Measurements from ENCODE around the gene SUPT20HL2. TPM values are rescaled to one million over a fixed set of nuclear protein-coding genes. Genes with fewer than 3 reads are reported as not detected.
A peak's percentile ranks its signal among the peaks of the same experiment; 100 is the strongest.
"Not testable (repeated sequence)": the region's sequence is repeated elsewhere in the genome, so short reads cannot be mapped to it uniquely, and the experiment has no call there.

SUPT20HL2 gene
- total RNA-seq = not detected in 2 replicates

GRCh38 chrX:24314019-24314635 lies at the start of gene SUPT20HL2:
SUPT20HL2 (minus strand) TSS chrX:24314069; CDS start chrX:24313315, 754 bp downstream.
- DNase-seq (ENCODE audit: extremely low read depth, low read depth, low spot score) = no peak

GRCh38 chrX:24362089-24362745 lies 48.3 kb upstream of the SUPT20HL2 start:
- DNase-seq (ENCODE audit: extremely low read depth, low read depth, low spot score) = not testable (repeated sequence)

- no peak for DNase-seq (ENCODE audit: extremely low read depth, low read depth, low spot score)
These were observed 46.4 kb upstream of the SUPT20HL2 start, which contains the start of gene SUPT20HL1 for GRCh38 chrX:24360272-24360671. SUPT20HL1 (plus strand) TSS chrX:24360639; CDS start chrX:24362761, 2,122 bp downstream.

GRCh38 chrX:24357106-24357505 lies 43.2 kb upstream of the SUPT20HL2 start:
- peak; percentile 52 for DNase-seq (ENCODE audit: extremely low read depth, low read depth, low spot score)

- no peak for DNase-seq (ENCODE audit: extremely low read depth, low read depth, low spot score)
These were observed 41.2 kb upstream of the SUPT20HL2 start for GRCh38 chrX:24355095-24355494.

- DNase-seq (ENCODE audit: extremely low read depth, low read depth, low spot score) = no peak
These were observed 36.3 kb upstream of the SUPT20HL2 start for GRCh38 chrX:24350217-24350616.

DNA sequence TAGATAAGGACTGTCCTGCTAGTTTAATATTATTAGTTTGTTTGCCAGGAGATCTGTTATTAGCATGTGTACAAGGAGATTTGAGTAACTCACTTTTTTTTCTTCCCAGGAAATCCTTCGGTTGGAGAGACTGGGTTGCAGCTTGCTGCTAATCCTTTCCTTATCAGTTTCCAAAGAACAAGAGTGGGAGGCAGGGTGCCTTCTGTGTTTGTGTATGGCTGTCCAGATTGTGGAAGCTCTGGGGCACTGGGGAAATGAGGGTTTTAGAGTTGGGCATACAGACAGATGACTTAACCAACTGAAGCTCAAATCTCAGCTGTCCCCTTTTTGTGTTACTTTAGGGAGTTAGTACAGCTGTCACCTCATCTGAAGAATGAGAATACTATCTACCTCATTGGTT lies 34.0 kb upstream of the SUPT20HL2 start:
- no peak for DNase-seq (ENCODE audit: extremely low read depth, low read depth, low spot score)

DNA sequence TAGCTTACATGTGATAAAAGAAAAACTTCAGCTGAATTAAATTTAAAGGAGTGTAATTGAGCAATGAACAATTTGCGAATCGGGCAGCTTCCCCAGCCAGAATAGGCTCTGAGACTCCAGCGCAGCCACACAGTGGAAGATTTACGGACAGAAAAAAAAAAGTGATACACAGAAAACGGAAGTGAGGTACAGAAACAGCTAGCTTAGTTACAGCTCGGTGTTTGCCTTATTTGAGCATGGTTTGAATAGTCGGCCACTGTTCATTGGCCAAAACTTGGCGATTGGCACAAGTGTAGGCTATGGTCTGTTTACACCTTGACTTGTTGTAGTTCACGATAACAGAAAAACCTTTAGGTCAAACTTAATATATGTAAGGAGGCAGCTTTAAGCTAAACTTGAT lies 29.9 kb upstream of the SUPT20HL2 start:
- DNase-seq (ENCODE audit: extremely low read depth, low read depth, low spot score) = no peak

GRCh38 chrX:24341795-24342194 lies 27.9 kb upstream of the SUPT20HL2 start:
- no peak for DNase-seq (ENCODE audit: extremely low read depth, low read depth, low spot score)

- DNase-seq (ENCODE audit: extremely low read depth, low read depth, low spot score) = no peak
These were observed 26.6 kb upstream of the SUPT20HL2 start for GRCh38 chrX:24340501-24340900.

DNA sequence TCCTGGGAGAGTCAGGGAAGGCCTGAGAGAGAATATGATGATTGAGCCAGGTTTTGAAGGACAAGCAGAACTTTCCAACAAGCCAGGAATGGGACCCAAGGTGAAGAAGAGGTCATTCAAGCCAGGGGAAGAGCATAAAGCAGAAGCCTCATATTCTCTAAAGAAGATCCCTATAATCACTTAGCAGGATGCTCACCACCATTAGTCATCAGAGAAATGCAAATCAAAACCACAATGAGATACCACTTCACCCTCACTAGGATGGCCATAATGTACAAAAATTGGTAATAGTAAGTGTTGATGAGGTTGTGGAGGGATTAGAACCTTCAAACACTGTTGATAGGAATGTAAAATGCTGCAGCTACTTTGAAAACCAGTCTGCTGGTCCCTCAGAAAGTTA lies 26.0 kb upstream of the SUPT20HL2 start:
- no peak for DNase-seq (ENCODE audit: extremely low read depth, low read depth, low spot score)

DNA sequence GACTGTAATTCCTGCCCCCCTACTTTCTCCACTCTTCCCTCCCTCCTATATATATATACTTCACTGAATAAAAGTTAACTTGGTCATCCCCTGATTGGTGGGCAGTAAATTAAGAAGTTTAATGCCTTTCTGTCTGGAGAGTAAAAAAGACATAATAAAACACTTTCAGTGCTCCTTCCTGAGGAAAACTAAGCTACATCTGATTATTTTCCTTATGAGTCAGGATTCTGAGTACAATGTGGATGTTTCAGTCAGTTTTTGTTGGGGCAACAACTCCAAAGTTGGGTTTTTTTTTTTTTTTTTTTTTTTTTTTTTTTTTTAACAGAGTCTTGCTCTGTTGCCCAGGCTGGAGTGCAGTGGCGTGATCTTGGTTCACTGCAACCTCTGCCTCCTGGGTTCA lies 22.0 kb upstream of the SUPT20HL2 start:
- DNase-seq (ENCODE audit: extremely low read depth, low read depth, low spot score) = no peak

DNA sequence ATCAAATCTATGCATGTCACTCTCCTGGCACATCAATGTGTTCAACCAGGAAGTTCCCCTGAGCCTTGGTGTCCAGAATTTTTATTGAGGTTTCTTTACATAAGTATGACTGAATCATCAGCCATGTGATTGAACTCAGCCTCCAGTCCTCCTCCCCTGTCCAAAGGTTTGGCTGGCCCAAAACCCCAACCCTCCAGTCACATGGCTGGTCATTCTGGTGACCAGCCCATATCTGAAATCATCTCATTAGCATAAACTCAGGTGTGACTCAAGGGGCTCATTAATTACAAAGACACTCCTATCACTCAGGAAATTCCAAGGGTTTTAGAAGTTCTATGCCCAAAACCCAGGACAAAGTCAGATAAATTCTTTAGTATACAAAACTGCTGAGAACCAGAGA lies 20.6 kb upstream of the SUPT20HL2 start:
- no peak for DNase-seq (ENCODE audit: extremely low read depth, low read depth, low spot score)

- DNase-seq (ENCODE audit: extremely low read depth, low read depth, low spot score) = no peak
These were observed 19.5 kb upstream of the SUPT20HL2 start for GRCh38 chrX:24333371-24333770.

DNA sequence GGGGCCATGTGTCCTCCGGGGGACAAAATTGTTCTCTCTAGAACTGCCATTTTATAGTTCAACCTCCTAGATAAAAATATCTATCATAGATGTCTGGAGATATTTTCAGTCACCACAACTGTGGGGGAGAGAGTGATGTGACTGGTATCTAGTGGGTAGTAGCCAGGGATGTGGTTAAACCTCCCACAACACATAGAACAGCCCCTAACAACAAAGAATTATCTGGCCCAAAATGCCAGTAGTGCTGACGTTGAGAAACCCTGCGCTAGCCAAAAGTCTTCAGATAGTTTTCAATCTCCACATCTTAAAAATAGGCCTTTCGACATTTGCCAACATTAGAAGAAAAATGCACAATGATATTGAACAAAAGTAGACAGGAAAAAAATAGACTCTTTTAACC lies 19.0 kb upstream of the SUPT20HL2 start:
- no peak for DNase-seq (ENCODE audit: extremely low read depth, low read depth, low spot score)

DNA sequence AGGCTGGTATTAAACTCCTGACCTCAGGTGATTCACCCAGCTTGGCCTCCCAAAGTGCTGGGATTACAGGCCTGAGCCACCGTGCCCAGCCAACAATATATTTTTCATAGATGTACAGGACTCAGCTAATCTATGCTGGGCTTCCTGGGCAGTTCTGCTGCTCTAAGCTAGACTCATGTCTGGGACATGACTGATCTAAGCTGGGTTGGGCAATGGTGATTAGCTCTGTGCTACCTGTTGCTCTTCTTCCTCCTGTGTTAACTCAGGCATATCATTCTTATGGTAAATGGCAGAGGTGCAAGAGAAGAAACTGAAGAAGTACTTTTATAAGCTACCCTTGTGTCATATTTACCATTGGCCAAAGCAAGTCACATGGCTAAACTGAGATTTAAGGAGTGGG lies 11.4 kb upstream of the SUPT20HL2 start:
- DNase-seq (ENCODE audit: extremely low read depth, low read depth, low spot score) = no peak

DNA sequence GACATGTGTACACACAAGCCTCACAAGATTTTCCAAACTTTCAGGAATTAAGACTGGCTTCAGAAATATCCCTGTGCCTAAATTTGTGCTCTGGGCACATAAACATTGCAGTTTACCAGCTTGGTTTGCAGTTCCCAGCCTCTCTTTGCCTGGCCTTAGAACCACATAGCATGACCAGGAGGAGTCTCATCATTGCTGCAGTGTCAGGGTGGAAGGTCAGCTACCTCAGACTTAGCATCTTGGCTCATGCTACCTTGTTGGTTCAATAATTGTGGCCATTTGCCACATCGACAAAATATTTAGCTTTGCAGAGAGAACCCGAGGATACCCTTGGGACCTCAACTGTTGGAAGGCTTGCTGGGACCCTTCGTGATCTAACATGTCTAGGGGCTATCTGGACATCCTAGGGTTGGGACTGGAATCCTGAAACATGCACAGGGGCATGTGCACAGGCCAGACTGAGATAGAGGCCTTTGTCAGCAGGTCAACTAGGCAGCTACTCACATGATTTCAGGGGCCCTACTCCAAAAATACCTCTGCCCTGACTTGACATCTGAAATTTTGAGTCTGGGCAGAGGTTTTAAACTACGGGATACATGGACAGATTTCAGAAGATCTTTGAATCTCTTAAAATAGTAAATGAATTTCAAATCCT lies 8.0 kb upstream of the SUPT20HL2 start:
- no peak for DNase-seq (ENCODE audit: extremely low read depth, low read depth, low spot score)

- DNase-seq (ENCODE audit: extremely low read depth, low read depth, low spot score) = no peak
These were observed 3.7 kb upstream of the SUPT20HL2 start for GRCh38 chrX:24317567-24317966.

DNA sequence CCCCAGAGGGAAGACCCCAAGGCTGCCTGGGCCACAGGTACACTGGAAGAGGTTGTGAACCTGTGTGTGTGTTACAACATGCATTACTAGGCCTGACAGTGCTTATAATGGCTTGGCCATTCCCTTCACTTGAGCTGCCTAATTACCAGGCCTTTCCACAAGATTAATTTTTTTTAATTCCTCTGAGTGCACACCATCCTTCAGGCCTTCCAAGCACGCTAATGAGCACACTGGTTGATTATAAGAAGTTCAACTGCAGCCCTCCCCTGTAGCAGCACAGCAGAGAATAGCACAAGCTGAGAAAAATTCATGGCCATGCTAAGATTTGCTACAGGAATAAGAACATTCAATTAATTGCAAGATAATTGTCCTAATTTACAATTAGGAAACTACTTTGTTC lies 2.2 kb upstream of the SUPT20HL2 start:
- no peak for DNase-seq (ENCODE audit: extremely low read depth, low read depth, low spot score)

DNA sequence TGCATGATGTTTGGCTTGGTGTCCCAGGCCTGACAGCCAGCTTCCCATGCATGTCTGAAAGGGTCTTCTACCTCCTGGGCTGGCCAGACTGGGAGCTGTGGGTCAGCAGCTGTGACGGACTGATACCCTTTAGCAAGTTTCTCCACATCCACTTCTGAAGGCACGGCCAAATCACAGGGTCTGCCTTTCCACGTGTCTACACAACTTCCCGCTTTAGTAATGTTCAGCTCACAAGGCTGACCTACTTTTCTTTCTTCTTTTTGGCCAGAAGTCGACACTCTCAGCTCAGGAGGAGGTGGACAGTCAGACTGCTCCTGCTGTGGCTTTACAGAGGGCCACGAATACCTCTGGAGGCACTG lies 1.6 kb downstream of the SUPT20HL2 start:
- DNase-seq (ENCODE audit: extremely low read depth, low read depth, low spot score) = not testable (repeated sequence)

DNA sequence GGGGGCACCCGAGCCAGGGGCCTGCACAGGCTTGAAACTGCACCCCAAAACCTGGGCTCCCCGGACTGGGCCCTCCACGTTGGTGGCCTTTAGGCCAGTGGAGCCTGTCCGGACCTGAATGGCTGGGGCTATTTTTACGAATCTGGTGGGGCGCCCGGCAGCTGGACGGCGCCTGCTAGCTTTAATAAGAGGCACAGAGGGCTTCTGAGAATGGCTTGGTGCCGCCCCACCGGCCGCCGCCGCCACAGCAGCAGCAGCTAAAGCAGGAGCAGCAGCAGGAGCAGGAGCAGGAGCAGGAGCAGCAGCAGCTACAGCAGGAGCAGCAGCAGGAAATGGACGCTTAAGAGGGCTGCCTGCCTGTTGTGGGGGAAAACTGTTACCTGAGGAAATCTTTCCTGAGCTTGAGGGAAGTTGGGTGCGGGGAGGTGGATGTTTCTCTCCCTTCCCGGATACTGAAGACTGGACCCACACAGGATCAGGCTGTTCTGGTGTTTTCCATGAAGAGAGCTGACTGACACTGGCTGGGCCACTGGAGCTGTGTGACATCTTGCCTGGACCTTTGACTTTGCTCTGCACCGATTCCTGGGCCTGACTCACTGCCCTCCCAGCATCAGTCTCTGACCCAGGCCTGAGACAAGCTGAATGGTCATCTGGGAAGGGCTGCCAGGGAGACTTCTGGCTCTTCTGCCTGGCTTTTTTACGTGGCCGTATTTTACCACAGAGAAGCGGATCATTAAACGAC lies 2.2 kb downstream of the SUPT20HL2 start:
- DNase-seq (ENCODE audit: extremely low read depth, low read depth, low spot score) = not testable (repeated sequence)

Data from glomerular endothelial cell (primary cell).